Measurements from ENCODE around the gene GRID1. TPM values are rescaled to one million over a fixed set of nuclear protein-coding genes. Genes with fewer than 3 reads are reported as not detected.

GRID1 gene
- total and polyA plus RNA-seq, 9 of the 15 experiments (the other 6 are each of a cell fraction or from before 2014, with no cell fraction given): 0.01 to 7.2 (median 1.2) TPM

DNA sequence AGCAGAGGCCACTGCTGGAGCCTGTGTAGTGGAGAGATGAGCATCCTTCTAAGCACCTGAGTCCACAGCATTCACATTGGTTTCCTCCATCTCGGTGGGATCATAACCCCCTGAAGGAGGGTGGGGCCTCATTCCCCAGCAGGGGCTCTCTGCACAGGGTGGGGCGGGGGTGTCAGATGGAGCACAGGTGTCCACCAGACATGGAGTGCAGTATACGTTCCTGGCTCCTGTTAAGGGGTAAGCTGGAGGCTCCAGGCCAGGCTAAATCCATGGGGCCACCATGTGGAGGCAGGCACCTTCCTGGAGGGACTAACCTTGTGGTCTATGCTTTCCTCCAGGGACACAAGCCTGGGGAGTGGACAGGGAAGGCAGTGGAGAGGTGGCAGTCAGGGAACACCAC, 252.6 kb downstream of the GRID1 start:
- ATAC-seq (no peak), FAIRE-seq (no peak), DNase-seq (ENCODE audit: extremely low read depth in 1 of 4, low spot score in 3 of 4) (no peak)
- Histone ChIP-seq H2AFZ (ENCODE audit: low read depth, low read length) (no peak overlapping the region), H3K4me2 (ENCODE audit: insufficient read depth, low read length) (no peak overlapping the region), H3K9me1 (ENCODE audit: control insufficient read depth, insufficient read depth, low read length) (no peaks in the 10 kb centered on the region), H3K79me2 (ENCODE audit: control insufficient read depth, insufficient read depth, low read length) (no peaks in the 10 kb centered on the region), H3K4me3 (no peak overlapping the region), H3K27me3 (ENCODE audit: control insufficient read depth in 2 of 2, insufficient read depth in 2 of 2, low read length in 2 of 2) (no peaks in the 10 kb centered on the region; a peak in 1 of 5 replicates), H3K9ac (ENCODE audit: insufficient read depth in 1 of 2, low read depth in 2 of 2, low read length in 2 of 2) (no peak overlapping the region), H3K9me3 (replicated peaks; ENCODE audit: control insufficient read depth, insufficient read depth, low read depth, low read length) (no peaks in the 10 kb centered on the region), H4K20me1 (replicated peaks; ENCODE audit: control insufficient read depth, insufficient read depth, low read length) (no peaks in the 10 kb centered on the region), H3K36me3 (ENCODE audit: control insufficient read depth, insufficient read depth, low read length) (no peaks in the 10 kb centered on the region), H3K27ac (ENCODE audit: extremely low read depth, low read depth, low read length) (no peak overlapping the region), H3K4me1 (replicated peaks in 1 of 2; ENCODE audit: control insufficient read depth in 2 of 2, insufficient read depth in 2 of 2, low read length in 2 of 2) (no peaks in the 10 kb centered on the region)
- POLR2A ChIA-PET: no interaction called here
- CTCF ChIA-PET (ENCODE audit: low intra/inter-chr PET ratio): no interaction called here
- in situ Hi-C loops (cut with MboI): no loop called here
- 0% methylated on average over 2 of the region's 3 CpGs for WGBS (ENCODE audit: insufficient coverage, low coverage, missing lambda C conversion rate)
- intact Hi-C loops (cut with micrococcal nuclease): no loop called here
- BruUV-seq (replicated peaks): no TSS peak
- no peak for TF ChIP-seq PTBP1 (IDR thresholded peaks at IDR 0.05; ENCODE audit: low read depth, low read length)
- TF ChIP-seq FIP1L1 (IDR thresholded peaks at IDR 0.05; ENCODE audit: low read depth, low read length, poor library complexity, severe bottlenecking): no peak
- TF ChIP-seq TCF15 (CRISPR knock-in tag; IDR thresholded peaks at IDR 0.05): no peak
- TF ChIP-seq ZFP30 (CRISPR knock-in tag; IDR thresholded peaks at IDR 0.05; ENCODE audit: borderline replicate concordance): no peak
- TF ChIP-seq, protein P1, sequence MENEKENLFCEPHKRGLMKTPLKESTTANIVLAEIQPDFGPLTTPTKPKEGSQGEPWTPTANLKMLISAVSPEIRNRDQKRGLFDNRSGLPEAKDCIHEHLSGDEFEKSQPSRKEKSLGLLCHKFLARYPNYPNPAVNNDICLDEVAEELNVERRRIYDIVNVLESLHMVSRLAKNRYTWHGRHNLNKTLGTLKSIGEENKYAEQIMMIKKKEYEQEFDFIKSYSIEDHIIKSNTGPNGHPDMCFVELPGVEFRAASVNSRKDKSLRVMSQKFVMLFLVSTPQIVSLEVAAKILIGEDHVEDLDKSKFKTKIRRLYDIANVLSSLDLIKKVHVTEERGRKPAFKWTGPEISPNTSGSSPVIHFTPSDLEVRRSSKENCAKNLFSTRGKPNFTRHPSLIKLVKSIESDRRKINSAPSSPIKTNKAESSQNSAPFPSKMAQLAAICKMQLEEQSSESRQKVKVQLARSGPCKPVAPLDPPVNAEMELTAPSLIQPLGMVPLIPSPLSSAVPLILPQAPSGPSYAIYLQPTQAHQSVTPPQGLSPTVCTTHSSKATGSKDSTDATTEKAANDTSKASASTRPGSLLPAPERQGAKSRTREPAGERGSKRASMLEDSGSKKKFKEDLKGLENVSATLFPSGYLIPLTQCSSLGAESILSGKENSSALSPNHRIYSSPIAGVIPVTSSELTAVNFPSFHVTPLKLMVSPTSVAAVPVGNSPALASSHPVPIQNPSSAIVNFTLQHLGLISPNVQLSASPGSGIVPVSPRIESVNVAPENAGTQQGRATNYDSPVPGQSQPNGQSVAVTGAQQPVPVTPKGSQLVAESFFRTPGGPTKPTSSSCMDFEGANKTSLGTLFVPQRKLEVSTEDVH (IDR thresholded peaks at IDR 0.05; ENCODE audit: low read depth, partially characterized antibody): no peak
- no peak for TF ChIP-seq ZNF274 (IDR thresholded peaks at IDR 0.05; ENCODE audit: borderline replicate concordance, low read depth, low read length)
- no peak for TF ChIP-seq SMARCB1 (IDR thresholded peaks at IDR 0.05; ENCODE audit: insufficient read length, low read depth)
- no peak for TF ChIP-seq NFRKB (IDR thresholded peaks at IDR 0.05; ENCODE audit: low read depth)
- TF ChIP-seq ZBTB1 (CRISPR knock-in tag; IDR thresholded peaks at IDR 0.05; ENCODE audit: borderline replicate concordance, low read depth): no peak
- no peak for TF ChIP-seq ZNF644 (tag; IDR thresholded peaks at IDR 0.05; ENCODE audit: low read depth)
- TF ChIP-seq, protein P2, sequence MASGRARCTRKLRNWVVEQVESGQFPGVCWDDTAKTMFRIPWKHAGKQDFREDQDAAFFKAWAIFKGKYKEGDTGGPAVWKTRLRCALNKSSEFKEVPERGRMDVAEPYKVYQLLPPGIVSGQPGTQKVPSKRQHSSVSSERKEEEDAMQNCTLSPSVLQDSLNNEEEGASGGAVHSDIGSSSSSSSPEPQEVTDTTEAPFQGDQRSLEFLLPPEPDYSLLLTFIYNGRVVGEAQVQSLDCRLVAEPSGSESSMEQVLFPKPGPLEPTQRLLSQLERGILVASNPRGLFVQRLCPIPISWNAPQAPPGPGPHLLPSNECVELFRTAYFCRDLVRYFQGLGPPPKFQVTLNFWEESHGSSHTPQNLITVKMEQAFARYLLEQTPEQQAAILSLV (tag; IDR thresholded peaks at IDR 0.05): no peak
- TF ChIP-seq SNAPC5 (CRISPR knock-in tag; IDR thresholded peaks at IDR 0.05): no peak
